GM15510 (cell line): Measurements from ENCODE around the gene NUP205.

ENCODE experiments used
- POLR2A ChIP-seq: IDR thresholded peaks from 3 replicates; pipeline ENCODE4 v1.6.1; 2011; ENCODE audit warnings: borderline replicate concordance; ENCODE audit not compliant: insufficient read length; ENCODE audit errors: extremely low read depth

NUP205 gene

DNA sequence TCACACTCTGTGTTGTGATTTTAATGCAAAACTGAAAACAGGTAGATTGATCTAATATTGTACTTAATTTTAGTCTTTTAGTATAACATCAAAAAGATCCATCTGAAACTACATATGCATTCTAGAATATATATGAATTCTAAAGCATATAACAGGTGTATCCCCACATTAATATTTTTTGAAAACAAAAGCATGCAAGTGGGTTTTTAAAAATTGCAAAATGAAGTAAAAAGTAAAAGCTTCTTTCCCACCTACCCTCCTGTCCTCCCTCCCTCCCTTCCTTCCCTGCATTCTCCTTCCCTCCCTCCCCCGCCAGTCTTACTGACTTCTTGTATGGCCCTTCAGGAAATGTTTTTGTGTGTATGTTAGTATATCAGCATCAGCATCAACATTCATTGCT lies 90.0 kb downstream of the NUP205 start:
- no peak for TF ChIP-seq POLR2A

DNA sequence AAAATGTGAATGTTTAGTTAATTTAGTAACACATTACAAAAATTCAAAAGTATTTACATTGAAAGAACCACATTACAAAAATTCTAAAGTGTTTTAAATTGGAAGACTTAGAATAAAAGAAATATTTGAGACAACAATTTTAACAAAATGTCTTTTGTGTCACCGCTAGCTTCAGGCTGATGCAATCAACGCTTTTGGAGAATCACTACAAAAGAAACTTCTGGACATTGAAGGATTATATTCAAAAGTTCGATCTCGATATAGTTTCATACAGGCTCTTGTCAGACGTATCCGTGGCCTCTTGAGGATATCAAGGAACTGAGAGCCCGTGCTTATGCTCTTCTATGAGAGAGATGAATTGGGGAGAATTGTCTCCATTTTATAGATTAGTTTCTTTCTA lies 90.5 kb downstream of the NUP205 start:
- no peak for TF ChIP-seq POLR2A

DNA sequence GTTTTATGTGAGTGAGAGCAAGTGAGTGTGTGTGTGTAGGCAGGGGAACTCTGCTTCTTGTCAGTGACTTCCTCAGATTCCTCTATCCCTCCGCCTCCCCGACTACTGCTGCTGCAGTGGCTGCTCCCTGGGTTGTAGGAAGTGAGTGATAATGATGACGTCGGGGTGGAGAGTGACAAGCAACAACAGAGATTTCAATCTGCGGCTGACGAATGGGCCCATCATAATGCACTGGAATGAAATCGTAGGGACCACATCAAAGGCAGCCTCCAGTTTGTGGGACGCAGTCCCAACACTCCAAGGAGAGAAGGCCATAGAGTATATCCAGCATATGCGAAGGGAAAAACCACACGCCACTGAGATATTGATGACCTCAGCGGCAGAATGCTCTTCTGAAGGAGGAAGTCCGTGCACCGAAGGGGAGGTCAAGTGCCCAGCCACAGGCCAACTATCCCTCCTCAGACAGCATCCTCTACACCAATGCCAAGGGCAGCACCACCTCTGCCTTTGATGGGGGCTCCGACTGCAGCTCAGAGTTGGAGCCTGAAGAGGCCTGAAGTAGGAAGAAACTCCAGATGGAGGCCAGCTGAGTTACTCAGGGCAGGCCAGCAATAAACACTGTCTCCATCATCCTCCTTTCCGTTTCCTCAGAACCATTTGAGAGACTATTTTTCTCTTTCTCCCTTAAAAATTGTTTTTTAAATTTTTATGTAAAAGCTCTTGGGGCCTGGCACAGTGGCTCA lies 93.3 kb downstream of the NUP205 start:
- TF ChIP-seq POLR2A = no peak

DNA sequence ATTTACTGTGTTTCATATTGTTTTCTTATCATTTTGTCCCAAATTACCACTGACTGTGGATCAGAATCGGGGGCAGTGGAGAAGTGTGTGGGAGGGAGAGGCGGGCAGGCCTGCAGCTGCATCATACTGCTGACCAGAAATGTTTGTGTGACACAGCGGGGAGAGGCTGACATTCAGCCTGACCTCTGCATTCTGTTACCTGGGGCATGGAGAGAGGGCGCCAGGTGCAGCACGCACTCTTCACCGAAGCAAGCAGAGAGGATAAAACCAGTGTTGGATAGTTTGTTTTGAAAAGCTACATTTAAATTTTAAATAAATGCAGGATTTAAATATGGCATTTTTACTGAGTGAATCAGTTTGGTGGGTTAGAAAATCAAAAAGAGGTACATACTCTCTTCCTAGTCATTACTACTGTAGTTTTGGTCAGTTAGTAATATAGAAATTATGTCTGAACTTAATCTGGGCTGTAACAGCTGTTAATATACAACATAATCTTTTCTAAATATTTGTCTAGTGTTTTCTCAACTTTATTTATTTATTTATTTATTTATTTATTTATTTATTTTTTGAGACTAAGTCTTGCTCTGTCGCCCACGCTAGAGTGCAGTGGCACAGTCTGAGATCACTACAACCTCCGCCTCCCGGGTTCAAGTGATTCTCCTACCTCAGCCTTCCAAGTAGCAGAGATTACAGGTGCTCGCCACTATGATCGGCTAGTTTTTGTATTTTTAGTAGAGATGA lies 95.8 kb downstream of the NUP205 start:
- no peak for TF ChIP-seq POLR2A

DNA sequence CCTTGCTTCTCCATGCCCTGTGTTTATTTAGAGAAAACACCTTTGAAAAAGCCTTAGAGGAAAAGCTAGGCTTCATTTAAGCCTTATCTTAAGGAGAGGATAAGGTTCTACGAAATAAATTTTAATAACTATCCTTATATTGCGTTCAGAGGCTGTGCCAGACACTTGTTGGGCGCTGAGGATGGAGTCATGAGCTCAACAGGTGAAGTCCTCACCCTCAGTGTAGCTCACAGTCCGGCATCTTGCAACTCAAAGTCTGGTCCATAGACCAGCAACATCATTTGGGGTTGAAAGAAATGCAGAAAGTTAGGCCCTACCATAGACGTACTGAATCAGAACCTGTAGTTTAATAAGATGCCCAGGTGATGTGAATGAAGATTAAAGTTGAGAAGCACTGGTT lies 100.8 kb downstream of the NUP205 start:
- no peak for TF ChIP-seq POLR2A

DNA sequence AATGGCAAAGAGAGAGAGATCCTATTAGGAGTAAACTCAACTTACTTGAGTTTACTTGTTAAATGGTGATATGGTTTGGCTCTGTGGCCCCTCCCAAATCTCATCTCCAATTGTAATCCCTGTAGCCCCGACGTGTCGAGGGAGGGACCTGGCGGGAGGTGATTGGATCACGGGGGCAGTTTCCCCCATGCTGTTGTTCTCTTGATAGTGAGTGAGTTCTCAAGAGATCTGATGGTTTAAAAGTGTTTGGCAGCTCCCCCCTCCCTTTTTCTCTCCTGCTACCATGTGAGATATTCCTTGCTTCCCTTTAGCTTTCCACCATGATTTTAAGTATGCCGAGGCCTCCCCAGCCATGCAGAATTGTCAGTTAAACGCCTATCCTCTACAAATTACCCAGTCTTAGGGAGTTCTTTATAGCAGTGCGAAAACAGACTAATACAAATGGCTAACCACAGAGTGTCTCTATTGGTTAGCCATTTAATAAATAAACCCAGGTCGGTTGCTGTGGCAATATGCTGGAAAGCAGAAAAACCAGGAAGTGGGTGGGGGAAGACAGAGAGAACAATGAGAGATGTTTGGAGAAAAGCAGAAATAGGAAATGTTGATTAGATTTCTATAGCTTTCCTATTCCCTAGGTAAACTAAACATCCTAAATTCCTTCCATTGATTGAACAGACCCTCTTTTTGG lies 101.6 kb downstream of the NUP205 start:
- TF ChIP-seq POLR2A = no peak

DNA sequence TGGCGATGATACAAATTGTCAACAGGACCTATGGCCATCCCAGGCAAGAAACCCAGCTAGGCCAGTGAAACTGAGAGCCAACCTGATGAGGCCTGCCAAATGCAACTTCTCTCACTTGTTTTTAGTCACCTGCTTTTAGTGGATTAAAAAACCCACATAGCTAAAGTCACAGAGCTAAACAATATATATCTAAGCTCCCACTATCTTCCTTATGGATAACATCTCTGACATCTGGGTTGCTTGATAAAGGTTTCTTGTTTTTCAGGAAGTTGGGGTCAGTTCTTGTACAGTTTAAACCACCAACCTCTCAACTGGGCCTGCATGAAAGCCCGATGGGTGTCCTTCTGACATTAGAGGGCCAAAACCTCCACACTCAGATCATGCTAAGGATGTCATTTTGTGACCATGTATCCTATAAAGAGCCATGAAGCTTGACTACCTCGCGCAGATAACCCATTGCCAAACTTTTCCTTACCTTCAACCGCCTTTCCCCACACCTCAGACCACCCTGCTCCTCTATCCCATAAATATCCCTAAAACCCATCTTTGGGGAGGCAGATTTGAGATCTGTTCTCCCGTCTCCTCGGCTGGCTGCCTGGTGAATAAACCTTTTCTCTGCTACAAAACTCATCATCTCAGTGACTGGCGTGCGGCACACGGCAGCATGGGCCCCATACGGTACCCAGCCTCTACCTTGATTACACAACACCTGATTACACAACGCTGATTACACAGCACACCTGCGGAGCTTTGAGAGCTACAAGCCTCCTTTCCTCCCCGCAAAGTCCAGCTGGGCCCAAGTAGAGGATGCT lies 103.8 kb downstream of the NUP205 start:
- TF ChIP-seq POLR2A = no peak

DNA sequence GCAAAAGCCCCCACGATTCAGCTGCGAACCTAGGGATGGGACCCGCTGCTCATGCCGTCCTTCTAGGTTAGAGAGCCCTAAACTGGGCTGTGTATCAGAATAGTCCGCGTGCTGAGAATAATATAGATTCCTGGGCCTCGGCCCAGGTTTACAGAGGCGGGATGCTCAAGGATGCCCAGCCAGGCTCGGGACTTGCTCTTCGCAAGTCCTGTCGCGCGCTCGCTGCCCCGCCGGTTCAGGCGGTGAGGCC lies 104.3 kb downstream of the NUP205 start:
- no peak for TF ChIP-seq POLR2A

DNA sequence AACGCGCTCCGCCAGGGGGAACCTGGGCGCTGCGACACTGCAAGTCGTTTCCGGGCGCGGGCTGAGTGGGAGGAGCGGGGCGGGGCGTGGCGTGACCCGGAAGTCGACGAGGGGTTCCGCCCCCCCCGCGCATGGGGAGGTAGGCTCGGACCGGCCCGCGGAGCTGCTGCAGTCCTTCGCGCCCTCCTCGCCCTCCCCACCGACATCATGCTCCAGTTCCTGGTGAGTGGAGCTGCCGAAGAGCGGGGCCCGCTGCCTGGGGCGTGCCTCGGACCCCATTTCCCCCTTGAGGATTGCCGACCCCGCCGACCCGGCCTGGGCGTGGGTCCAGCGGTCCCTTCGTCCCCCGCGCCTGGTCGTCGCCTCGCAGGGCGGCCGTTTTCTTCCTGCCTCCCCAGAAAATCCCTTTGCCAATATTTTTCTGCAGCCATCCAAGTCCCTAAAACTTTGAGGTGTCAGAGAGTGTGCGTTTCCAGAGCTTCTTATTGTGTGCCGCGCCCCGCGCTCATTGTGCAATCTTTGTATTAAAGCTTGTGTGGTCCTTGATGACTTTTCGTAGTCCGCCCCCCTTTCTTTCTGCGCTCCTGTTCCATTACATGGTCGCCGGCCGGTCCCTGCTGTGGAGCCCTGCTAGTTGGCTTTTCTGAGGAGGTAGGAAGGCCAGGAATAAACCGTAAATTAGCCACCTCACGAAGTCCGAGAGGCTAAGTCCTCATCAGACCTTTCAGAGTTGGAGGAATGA lies 104.8 kb downstream of the NUP205 start, which contains the start of gene STMP1:
Gene STMP1, plus strand, starts transcription at position 142 of the 742 bp plus-strand sequence.
- peak; percentile 95 for TF ChIP-seq POLR2A

DNA sequence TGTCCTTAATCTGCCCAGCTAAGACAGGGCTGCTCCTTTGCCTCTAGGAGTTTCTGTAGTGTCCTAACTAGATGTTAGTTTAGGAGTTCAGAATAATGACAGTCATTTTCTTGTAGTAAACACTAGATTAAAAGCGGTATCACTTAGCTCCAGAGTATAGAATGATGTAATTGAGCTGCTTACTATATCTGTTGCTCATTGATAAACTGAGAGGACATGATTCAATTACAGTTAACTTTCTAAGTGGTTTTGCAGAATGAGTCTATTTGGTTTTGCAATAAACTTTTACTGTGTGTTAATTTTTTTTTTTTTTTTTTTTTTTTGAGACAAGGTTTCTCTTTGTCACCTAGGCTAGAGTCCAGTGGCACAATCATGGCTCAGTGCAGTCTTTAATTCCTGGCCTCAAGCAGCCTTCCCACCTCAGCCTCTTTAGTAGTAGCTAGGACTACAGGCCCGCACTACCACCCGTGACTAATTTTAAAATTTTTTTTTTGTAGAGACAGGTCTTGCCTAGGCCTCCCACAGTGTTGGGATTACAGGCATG lies 106.4 kb downstream of the NUP205 start:
- TF ChIP-seq POLR2A = no peak

DNA sequence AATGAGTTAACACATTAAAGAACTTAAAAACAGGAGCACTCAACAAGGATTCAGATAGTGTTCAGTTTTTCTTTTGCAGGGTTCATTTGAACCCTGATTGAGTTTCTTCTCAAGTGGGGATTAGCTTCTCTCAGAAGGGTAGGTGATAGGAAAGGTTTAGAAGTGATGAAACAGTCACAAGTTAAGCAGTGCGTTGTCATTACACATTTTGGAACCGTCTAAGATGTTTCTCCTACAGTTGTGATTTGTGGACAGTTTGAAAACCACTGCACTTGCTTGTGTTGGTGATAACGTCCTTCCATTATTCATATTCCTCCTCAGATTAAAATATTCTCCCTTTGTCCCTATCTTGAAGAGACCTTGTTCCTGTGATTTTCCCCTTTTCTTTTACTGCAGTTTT lies 107.3 kb downstream of the NUP205 start:
- TF ChIP-seq POLR2A = no peak

DNA sequence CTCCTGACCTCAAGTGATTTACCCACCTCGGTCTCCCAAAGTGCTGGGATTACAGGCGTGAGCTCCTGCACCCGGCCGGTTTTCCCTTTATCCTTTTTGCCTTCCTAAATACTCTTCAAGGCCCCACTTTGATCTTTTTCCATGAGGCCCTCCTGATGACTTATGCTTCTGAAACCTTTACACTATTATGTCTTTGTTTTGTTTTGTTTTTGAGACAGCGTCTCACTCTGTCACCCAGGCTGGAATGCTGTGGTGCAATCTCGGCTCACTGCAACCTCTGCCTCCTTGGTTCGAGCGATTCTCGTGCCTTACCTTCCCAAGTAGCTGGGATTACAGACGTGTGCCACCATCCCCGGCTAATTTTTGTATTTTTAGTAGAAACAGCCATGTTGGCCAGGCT lies 108.4 kb downstream of the NUP205 start:
- TF ChIP-seq POLR2A = no peak

DNA sequence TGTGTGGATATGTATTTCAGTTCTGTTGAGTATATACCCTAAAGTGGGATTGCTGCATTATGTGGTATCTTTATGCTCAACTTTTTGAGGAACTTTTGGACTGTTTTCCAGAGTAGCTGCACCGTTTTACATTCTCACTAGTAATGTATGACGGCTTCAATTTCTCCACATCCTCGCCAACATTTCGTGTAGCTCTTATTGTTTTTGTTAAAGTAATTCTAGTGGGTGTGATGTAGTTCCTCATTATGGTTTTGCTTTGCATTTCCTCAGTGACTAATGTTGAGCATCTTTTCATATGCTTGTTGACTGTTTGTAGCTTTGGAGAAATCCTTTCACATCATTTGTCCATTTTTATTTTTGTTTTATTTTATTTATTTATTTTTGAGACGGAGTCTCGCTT lies 109.1 kb downstream of the NUP205 start:
- no peak for TF ChIP-seq POLR2A

DNA sequence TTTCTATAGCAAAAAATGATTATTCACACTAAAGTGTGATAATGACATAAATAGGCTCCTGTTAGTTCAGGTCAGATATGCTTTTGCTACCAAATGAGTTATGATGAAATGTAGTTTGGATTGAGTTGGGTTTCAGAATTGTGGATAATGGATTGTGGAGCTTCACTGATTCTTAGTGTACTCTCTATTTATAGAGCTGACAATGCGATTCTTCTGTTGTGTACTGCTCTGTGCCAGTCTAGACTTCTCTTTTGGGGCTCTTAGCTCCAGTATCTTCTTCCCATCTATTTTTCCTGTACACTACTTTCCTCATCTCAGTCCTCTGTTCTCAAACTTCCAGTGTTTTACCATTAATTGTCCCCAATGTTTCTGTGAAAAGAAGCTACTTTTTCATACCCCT lies 112.1 kb downstream of the NUP205 start:
- TF ChIP-seq POLR2A = no peak
